PFSK-1 (cell line): ENCODE measurements around the gene DNAH1.

ENCODE experiments used
- FOXP2 ChIP-seq: optimal IDR thresholded peaks from 2 replicates; pipeline ENCODE3; 2011; ENCODE audit warnings: borderline replicate concordance, control low read depth, inconsistent platforms; ENCODE audit not compliant: insufficient read depth; ENCODE audit errors: extremely low read length, extremely low read depth
- POLR2AphosphoS5 ChIP-seq: IDR thresholded peaks from 2 replicates; pipeline ENCODE4 v1.6.1; 2012; ENCODE audit warnings: low read depth, mild to moderate bottlenecking, control low read depth, low read length, moderate library complexity
- REST ChIP-seq, 2 experiments: IDR thresholded peaks; 2 replicates each; pipeline versions ENCODE4 v1.6.1 to v1.8.0; 2011 to 2012; ENCODE audit warnings: low read depth in 2 of 2, low read length in 2 of 2, control low read depth in 1 of 2, inconsistent platforms in 1 of 2, mild to moderate bottlenecking in 1 of 2, moderate library complexity in 1 of 2; ENCODE audit not compliant: insufficient read depth in 1 of 2
- SIN3A ChIP-seq: IDR thresholded peaks from 2 replicates; pipeline ENCODE4 v1.6.1; 2012; ENCODE audit warnings: mild to moderate bottlenecking, low read length, moderate library complexity, borderline replicate concordance; ENCODE audit not compliant: insufficient read depth
- TAF1 ChIP-seq: IDR thresholded peaks from 2 replicates; pipeline ENCODE4 v1.6.1; 2012; ENCODE audit warnings: low read length, control low read depth, borderline replicate concordance; ENCODE audit not compliant: insufficient read depth

DNA sequence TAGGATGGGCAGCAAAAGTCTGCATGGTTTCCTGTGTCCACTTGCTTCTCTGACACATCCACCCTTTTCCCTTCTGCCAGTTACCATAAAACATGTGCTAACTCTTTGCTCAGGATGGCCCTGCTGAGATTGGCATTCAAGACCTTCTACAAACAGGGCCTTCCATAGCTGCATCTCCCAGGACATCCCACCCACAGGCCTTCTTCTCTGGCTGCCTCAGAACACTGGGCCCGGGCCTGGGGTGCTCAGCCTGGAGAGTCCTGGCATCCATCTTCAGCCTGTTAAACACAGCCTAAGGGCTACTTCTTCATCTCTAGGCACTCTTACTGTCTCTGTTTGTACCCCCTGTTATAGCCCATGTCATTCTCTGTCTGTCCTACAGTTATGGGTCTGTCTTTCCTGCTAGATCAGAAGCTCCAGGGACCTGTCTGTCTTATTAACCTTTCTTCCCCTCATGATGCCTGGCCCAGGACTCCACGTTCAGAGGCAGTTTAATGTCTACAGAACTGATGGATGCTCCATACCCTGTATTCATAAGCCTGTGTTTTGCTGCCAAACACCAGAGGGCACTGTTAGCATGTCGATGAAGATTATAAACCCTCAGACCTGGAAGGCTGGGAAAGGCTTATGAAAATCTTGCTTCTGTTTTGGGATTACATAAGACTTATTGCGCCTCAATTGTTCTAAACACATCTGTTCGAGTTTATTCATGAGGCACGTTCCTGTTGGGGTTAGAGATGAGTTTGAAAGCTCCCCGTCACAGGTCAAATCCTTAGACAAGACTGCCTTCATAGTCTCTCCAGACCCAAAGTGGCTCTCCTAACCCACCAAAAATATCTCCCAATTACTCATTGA lies 112.3 kb downstream of the DNAH1 start:
- no peak for TF ChIP-seq TAF1
- TF ChIP-seq SIN3A, result no peak
- TF ChIP-seq REST (IDR thresholded peaks at IDR 0.05; ENCODE audit: insufficient read depth in 1 of 2, low read depth in 2 of 2, low read length in 2 of 2), result no peak
- TF ChIP-seq FOXP2, result no peak
- no peak for TF ChIP-seq POLR2AphosphoS5
